Measurements from ENCODE around the gene IL12RB2.
A peak's percentile ranks its signal among the peaks of the same experiment; 100 is the strongest.

IL12RB2 gene

DNA sequence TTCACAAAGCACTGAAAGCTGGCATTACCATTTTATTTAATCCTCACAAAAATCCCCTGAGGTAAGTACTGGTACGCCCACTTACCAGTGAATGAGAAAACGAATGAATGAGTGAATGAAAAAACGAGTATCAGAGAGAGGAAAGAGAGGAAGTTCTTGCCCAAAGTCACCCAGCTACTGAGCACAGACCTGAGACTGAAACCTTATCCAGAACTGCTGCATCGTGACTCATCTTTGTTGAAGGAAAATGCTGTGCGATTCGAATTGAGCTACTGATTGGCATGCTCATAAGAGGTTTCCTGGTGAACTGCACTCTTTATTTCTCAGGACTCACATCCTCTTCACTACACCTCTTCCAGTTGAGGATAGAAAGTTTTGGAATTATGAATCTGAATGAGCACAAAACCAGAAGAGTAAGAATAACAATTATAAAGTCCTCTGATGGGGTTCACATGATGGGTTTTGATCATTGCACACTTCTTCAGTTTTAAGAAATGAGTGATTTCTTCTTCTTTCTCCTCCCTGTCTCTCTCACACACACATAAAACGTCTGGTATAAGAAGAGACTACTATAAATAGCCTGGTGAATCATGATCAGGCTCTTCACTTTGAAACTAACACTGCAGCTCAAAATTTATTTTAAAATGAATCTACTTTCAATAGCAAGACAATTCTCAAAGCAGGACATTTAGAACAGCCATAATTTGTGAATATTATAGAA, 32.1 kb downstream of the IL12RB2 start:
- DNase-seq (ENCODE audit: low read depth, low spot score) = no peak
- TF ChIP-seq, protein P1, sequence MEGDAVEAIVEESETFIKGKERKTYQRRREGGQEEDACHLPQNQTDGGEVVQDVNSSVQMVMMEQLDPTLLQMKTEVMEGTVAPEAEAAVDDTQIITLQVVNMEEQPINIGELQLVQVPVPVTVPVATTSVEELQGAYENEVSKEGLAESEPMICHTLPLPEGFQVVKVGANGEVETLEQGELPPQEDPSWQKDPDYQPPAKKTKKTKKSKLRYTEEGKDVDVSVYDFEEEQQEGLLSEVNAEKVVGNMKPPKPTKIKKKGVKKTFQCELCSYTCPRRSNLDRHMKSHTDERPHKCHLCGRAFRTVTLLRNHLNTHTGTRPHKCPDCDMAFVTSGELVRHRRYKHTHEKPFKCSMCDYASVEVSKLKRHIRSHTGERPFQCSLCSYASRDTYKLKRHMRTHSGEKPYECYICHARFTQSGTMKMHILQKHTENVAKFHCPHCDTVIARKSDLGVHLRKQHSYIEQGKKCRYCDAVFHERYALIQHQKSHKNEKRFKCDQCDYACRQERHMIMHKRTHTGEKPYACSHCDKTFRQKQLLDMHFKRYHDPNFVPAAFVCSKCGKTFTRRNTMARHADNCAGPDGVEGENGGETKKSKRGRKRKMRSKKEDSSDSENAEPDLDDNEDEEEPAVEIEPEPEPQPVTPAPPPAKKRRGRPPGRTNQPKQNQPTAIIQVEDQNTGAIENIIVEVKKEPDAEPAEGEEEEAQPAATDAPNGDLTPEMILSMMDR (IDR thresholded peaks at IDR 0.05; ENCODE audit: insufficient read depth, low read length, missing control alignments) = no peak
- ChIA-PET POLR2A (no interaction called here), CTCF (interaction anchor here (0.9 to 2.9 kb wide), 6 partner anchors 8 to 161 kb away, joined by 3 to 30 read pairs (median 4); partner anchors contain the start of gene SERBP1)
- H3K4me3 ChIP-seq (ENCODE audit: low read depth, low read length) = peak overlapping the region; percentile 18; the same call in 1 of the 2 replicates

DNA sequence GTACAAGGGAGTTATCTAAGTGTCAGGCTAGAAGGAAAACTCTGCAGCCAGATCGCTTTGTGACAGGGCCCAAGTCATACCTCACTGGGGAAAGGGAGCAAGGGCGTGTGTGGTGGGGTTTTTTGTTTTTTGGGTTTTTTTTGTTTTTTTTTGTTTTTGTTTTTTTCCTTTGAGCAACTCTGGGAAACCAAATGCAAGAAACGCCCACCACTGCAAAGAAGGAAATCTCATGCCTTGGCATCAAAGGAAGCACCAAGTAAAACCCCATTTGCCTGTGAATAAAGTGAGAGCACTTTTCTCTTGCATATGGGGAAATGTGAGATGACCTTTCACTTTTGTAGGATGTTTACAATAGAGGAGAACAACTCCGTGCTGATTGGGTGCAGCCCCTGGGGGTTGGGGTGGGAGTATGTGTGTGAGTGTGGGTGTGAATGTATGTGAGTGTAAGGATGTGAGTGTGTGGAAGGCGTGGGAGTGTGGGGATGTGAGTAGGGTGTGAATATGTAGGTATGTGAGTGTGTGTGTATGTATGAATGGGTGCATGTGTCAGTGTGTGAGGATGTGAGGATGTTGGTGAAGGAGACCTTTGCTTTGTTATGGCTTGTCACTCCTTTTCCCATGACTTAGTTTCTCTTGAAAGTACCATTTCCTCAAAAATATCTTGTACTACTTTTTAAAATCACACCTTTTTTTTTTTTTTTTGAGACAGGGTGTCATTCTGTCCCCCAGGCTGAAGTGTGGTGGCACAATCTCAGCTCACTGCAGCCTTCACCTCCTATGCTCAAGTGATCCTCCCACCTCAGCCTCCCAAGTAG, 34.6 kb downstream of the IL12RB2 start:
- TF ChIP-seq, protein P1 (IDR thresholded peaks at IDR 0.05; ENCODE audit: insufficient read depth, low read length, missing control alignments) = no peak
- DNase-seq (ENCODE audit: low read depth, low spot score) = no peak
- ChIA-PET CTCF (interaction anchor here (11.6 kb wide), 1 partner anchor 158 kb away, joined by 244 read pairs; no protein-coding TSS in a partner anchor), POLR2A (no interaction called here)
- H3K4me3 ChIP-seq (ENCODE audit: low read depth, low read length) = no peak overlapping the region

DNA sequence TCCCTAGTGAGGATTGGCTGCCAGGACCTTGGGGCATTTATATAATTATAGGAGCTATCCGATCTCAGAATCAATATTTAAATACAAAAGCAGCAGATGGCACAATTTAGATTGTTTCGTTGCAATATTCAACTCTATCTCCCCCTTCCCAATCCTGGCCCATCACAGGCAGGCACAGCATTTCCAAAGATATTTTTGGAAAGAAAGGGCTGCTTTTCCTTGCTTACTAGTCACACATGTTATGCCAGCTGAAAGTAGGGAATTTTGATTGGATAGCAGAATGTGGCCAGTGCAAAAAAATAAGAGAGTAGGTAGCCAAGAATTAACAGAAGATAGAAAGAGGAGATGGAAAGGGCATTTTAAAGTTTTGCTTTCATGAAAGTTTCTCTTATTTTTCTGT, 37.9 kb downstream of the IL12RB2 start:
- no peak for DNase-seq (ENCODE audit: low read depth, low spot score)
- no peak overlapping the region for H3K4me3 ChIP-seq (ENCODE audit: low read depth, low read length)
- POLR2A ChIA-PET = no interaction called here
- CTCF ChIA-PET = interaction anchor here (1.0 to 11.6 kb wide), 12 partner anchors 9 to 161 kb away, joined by 3 to 244 read pairs (median 8); partner anchors contain the start of gene SERBP1
- TF ChIP-seq, protein P1 (IDR thresholded peaks at IDR 0.05; ENCODE audit: insufficient read depth, low read length, missing control alignments) = no peak

DNA sequence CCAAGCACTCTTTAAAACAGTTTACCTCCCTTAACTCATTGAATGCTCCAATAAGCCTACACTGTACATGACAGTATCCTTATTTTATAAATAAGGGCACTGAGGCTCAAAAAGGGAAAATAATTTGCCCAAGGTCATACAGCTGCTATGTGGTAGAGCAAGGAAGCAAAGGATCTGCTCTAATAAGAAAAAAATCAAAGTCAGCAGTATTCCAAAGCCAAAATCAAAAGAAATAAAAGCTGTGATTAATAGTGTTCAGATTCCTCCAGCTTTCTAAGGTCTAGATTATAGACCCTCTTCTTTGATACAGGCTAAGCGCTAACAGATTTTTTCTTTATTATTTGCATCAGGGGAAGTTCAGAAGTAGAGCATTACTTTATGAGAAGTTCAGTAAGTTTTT, 39.3 kb downstream of the IL12RB2 start:
- no peak overlapping the region for H3K4me3 ChIP-seq (ENCODE audit: low read depth, low read length)
- no peak for DNase-seq (ENCODE audit: low read depth, low spot score)
- POLR2A ChIA-PET = no interaction called here
- TF ChIP-seq, protein P1 (IDR thresholded peaks at IDR 0.05; ENCODE audit: insufficient read depth, low read length, missing control alignments) = no peak
- CTCF ChIA-PET = interaction anchor here (0.7 to 11.6 kb wide), 22 partner anchors 8 to 423 kb away, joined by 3 to 244 read pairs (median 8); partner anchors contain the start of gene SERBP1

DNA sequence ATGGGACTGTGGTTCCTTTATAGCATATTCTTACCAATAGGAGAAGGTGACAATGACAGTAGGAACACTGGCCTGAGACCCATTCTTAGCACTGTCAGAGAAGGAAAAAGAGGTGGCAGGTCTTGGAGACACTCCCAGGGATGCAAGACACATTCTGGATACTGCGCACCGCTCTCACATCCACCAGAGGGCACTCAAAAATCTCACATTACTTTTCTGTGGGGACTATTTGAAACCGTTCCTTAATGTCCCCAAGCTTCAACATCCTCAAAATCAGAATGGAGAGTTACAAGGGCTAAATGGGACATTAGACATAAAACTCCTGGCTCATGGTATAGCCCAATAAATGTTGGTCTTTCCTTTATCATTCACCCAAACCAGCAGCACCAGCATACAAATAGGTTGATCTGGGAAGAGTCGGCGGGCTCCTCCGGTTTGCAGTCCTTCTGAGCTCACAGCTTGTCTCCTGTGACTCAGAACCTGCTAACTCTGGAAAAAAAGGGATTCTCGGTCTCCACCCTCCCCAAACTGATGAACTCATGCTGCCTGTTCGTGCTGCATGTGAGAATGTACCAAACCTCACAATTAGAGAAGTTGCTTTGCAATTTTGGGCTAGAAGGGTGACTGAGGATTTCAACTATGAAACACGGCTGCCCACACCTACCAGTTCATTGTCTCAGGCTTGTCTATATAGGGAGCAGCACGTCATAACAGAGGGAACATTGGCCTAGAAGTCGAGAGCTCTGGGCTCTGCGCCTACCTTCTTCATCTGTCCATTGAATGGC, 40.2 kb downstream of the IL12RB2 start:
- POLR2A ChIA-PET = interaction anchor here (0.7 to 0.9 kb wide), 2 partner anchors 11 to 153 kb away, joined by 3 read pairs; no protein-coding TSS in a partner anchor
- CTCF ChIA-PET = interaction anchor here (0.6 to 11.6 kb wide), 33 partner anchors 8 to 406 kb away, joined by 3 to 244 read pairs (median 4); partner anchors contain the start of gene SERBP1
- TF ChIP-seq, protein P1 (IDR thresholded peaks at IDR 0.05; ENCODE audit: insufficient read depth, low read length, missing control alignments) = peak; percentile 71
- no peak for DNase-seq (ENCODE audit: low read depth, low spot score)
- peak overlapping the region; percentile 27 for H3K4me3 ChIP-seq (ENCODE audit: low read depth, low read length)

Measured in AG04449 (cell line).